Mesenchymal stem cell (in vitro differentiated cells and primary cell): ENCODE measurements around the gene CAMTA1.

Source experiments
- DNase-seq: peaks from one replicate; pipeline ENCODE4 v3.0.0-alpha.2; 2013
- H2AFZ ChIP-seq: one replicate; pipeline ENCODE4 v1.6.1; 2013; ENCODE audit warnings: low read depth, mild to moderate bottlenecking, control low read depth, inconsistent platforms, low read length, moderate library complexity
- H2AK5ac ChIP-seq: 2 replicates; pipeline ENCODE4 v1.6.1; 2013; ENCODE audit warnings: low read length, moderate library complexity, mild to moderate bottlenecking, inconsistent platforms; ENCODE audit not compliant: severe bottlenecking
- H2BK120ac ChIP-seq: one replicate; pipeline ENCODE4 v1.6.1; 2013; ENCODE audit warnings: low read depth, mild to moderate bottlenecking, inconsistent platforms, low read length, moderate library complexity
- H2BK12ac ChIP-seq, 2 experiments: one replicate each; pipeline ENCODE4 v1.6.1; 2013; ENCODE audit warnings: inconsistent platforms in 2 of 2, low read length in 2 of 2, mild to moderate bottlenecking in 2 of 2, moderate library complexity in 2 of 2, control low read depth in 1 of 2
- H2BK15ac ChIP-seq: one replicate; pipeline ENCODE4 v1.6.1; 2013; ENCODE audit warnings: mild to moderate bottlenecking, low read depth, inconsistent platforms; ENCODE audit not compliant: poor library complexity, severe bottlenecking
- H2BK5ac ChIP-seq: 2 replicates; pipeline ENCODE4 v1.6.1; 2013; ENCODE audit warnings: low read depth, mild to moderate bottlenecking, low read length, control low read depth, inconsistent platforms; ENCODE audit not compliant: poor library complexity, severe bottlenecking
- H3K14ac ChIP-seq, 2 experiments: one replicate each; pipeline ENCODE4 v1.6.1; 2013; ENCODE audit warnings: inconsistent platforms in 2 of 2, low read length in 2 of 2, control low read depth in 1 of 2, mild to moderate bottlenecking in 1 of 2, moderate library complexity in 1 of 2
- H3K18ac ChIP-seq, 2 experiments: one replicate each; pipeline ENCODE4 v1.6.1; 2013; ENCODE audit warnings: inconsistent platforms in 2 of 2, low read length in 2 of 2, control low read depth in 1 of 2, low read depth in 1 of 2, mild to moderate bottlenecking in 1 of 2
- H3K23ac ChIP-seq, 2 experiments: one replicate each; pipeline ENCODE4 v1.6.1; 2013; ENCODE audit warnings: inconsistent platforms in 2 of 2, low read length in 2 of 2, mild to moderate bottlenecking in 2 of 2, moderate library complexity in 2 of 2, control low read depth in 1 of 2
- H3K27ac ChIP-seq: 2 replicates; pipeline ENCODE4 v1.5.1; 2013; ENCODE audit warnings: mild to moderate bottlenecking, moderate library complexity, low read length, control low read depth, inconsistent platforms; ENCODE audit not compliant: poor library complexity, severe bottlenecking
- H3K27me3 ChIP-seq, 2 experiments: 2 replicates each; pipeline versions ENCODE4 v1.6.1 to v1.7.0; 2013; ENCODE audit warnings: low read length in 2 of 2, mild to moderate bottlenecking in 2 of 2, moderate library complexity in 2 of 2, control low read depth in 1 of 2, inconsistent platforms in 1 of 2; ENCODE audit not compliant: control insufficient read depth in 1 of 2, insufficient read depth in 1 of 2
- H3K36me3 ChIP-seq, 2 experiments: 2 replicates each; pipeline versions ENCODE4 v1.6.1 to v1.7.0; 2013; ENCODE audit warnings: low read length in 2 of 2, control low read depth in 1 of 2, inconsistent platforms in 1 of 2, low read depth in 1 of 2, mild to moderate bottlenecking in 1 of 2; ENCODE audit not compliant: insufficient read depth in 2 of 2, control insufficient read depth in 1 of 2
- H3K4ac ChIP-seq, 2 experiments: one replicate each; pipeline ENCODE4 v1.6.1; 2013; ENCODE audit warnings: inconsistent platforms in 2 of 2, low read length in 2 of 2, mild to moderate bottlenecking in 2 of 2, moderate library complexity in 2 of 2, control low read depth in 1 of 2, low read depth in 1 of 2
- H3K4me1 ChIP-seq: 2 replicates; pipeline ENCODE4 v1.6.1; 2013; ENCODE audit warnings: low read depth, low read length, control low read depth; ENCODE audit not compliant: control insufficient read depth, insufficient read depth
- H3K4me2 ChIP-seq: 2 replicates; pipeline ENCODE4 v1.6.1; 2013; ENCODE audit warnings: low read length, mild to moderate bottlenecking, inconsistent platforms; ENCODE audit not compliant: poor library complexity, severe bottlenecking
- H3K4me3 ChIP-seq, 2 experiments: 2 replicates each; pipeline versions ENCODE4 v1.5.1 to v1.7.0; 2013; ENCODE audit warnings: low read length in 2 of 2, mild to moderate bottlenecking in 2 of 2, control low read depth in 1 of 2, low read depth in 1 of 2; ENCODE audit not compliant: insufficient read depth in 1 of 2
- H3K79me1 ChIP-seq: replicated peaks from 2 replicates; pipeline ENCODE4 v1.6.1; 2013; ENCODE audit warnings: mild to moderate bottlenecking, control low read depth, low read length, inconsistent platforms; ENCODE audit not compliant: poor library complexity, severe bottlenecking
- H3K9ac ChIP-seq: 2 replicates; pipeline ENCODE4 v1.7.0; 2013; ENCODE audit warnings: mild to moderate bottlenecking, low read length, moderate library complexity
- H3K9me3 ChIP-seq: 2 replicates; pipeline ENCODE4 v1.7.0; 2013; ENCODE audit warnings: mild to moderate bottlenecking, low read length; ENCODE audit not compliant: control insufficient read depth
- H4K8ac ChIP-seq: one replicate; pipeline ENCODE4 v1.6.1; 2013; ENCODE audit warnings: inconsistent platforms, mild to moderate bottlenecking, low read length, moderate library complexity
- H4K91ac ChIP-seq: one replicate; pipeline ENCODE4 v1.6.1; 2013; ENCODE audit warnings: mild to moderate bottlenecking, low read length, inconsistent platforms
- WGBS: methylation state at CpG from one replicate; pipeline ENCODE4 v1.1.7; 2013; ENCODE audit warnings: mixed read lengths; 5-methylcytosine and 5-hydroxymethylcytosine counted together

Gene CAMTA1

DNA sequence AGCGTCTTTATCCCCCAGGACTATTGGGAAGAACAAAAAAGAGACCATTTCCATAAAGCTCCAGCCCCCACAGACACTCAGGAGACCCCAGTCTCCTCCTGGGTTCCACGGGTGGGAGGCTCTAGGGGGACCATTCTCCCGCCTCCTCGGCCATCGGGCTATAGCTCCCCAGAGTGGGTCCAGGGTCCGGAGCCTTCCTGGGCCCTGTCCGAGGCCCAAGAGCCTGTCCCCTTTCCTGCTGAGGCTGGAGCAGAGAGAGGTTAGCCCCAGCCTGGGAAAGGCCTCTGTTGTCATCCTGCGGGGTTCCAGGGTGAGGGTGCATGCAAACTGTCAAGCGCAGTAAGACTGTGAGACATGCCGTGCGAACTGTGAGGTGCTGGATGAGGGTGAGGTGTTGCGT lies 166.3 kb downstream of the CAMTA1 start:
- Histone ChIP-seq H3K4ac (no peak overlapping the region), H3K79me1 (no peaks in the 10 kb centered on the region), H2BK12ac (no peak overlapping the region), H3K14ac (no peak overlapping the region), H3K4me2 (no peak overlapping the region), H2BK120ac (no peak overlapping the region), H2BK15ac (no peak overlapping the region), H2BK5ac (no peak overlapping the region), H3K9ac (no peak overlapping the region), H2AK5ac (no peak overlapping the region), H3K4me1 (peaks cover 4% of the 10 kb centered on the region), H3K18ac (no peak overlapping the region), H3K9me3 (no peaks in the 10 kb centered on the region), H3K4me3 (no peak overlapping the region), H4K91ac (no peak overlapping the region), H3K23ac (no peak overlapping the region), H3K36me3 (peaks cover 0 to 3% of the 10 kb centered on the region in 2 experiments), H2AFZ (no peak overlapping the region), H3K27me3 (peaks cover 25 to 42% of the 10 kb centered on the region in 2 experiments), H4K8ac (no peak overlapping the region), H3K27ac (no peak overlapping the region)
- DNase-seq: no peak
- WGBS: 92% methylated on average over 10 of the region's 12 CpGs

DNA sequence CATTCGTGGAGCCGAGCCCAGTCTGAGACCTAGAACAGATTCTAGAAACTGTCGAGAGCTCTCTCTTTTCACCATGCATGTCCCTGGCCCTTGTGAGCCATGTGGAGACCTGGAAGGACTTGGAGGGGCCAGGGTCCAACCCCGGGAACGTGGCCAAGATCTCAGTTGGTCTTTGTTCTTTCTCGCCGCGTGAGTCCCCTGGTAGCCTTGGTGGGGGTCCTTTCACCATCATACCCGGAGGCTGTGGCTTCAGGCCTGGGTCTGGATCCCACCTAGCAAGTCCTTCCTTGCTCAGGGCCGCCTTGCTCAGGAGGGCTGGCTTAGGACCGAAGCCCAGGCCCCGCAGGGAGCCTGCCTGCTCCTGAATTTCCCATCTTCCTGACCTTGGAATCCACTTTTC lies 168.0 kb downstream of the CAMTA1 start:
- Histone ChIP-seq H3K79me1 (peaks cover 2% of the 10 kb centered on the region), H3K4ac (no peak overlapping the region), H2BK15ac (no peak overlapping the region), H4K91ac (no peak overlapping the region), H3K4me3 (no peak overlapping the region), H2AFZ (no peak overlapping the region), H2BK5ac (no peak overlapping the region), H3K18ac (no peak overlapping the region), H3K14ac (no peak overlapping the region), H4K8ac (no peak overlapping the region), H2BK12ac (no peak overlapping the region), H2AK5ac (no peak overlapping the region), H3K4me2 (no peak overlapping the region), H3K27ac (no peak overlapping the region), H2BK120ac (no peak overlapping the region), H3K27me3 (peaks cover 40 to 57% of the 10 kb centered on the region in 2 experiments), H3K4me1 (peaks cover 4% of the 10 kb centered on the region), H3K9me3 (no peaks in the 10 kb centered on the region), H3K36me3 (peaks cover 0 to 3% of the 10 kb centered on the region in 2 experiments), H3K23ac (no peak overlapping the region), H3K9ac (no peak overlapping the region)
- 90% methylated on average over 9 of the region's 12 CpGs for WGBS
- DNase-seq: no peak

DNA sequence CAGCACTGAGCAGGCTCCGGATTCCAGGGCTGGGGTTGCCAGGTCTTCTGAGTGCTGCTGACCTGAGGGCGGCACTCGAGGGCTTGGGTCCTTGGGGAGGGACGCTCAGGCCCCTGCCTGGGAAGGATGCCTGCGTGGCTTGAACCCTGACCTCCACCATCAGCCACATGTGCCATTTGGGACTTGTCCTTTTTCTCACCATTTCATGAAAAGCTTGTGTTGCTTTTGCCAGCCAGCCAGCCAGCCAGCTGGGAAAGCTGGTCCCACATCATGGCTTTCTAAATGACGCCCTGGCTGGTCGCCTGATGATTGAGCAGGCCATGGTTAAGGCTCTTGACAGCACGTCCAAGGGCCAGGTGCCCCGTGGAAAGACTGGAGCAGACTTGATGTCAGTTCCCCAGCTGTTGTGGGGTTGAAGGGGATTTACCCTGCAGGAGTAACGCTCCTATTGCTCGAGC lies 168.7 kb downstream of the CAMTA1 start:
- Histone ChIP-seq H3K4me2 (no peak overlapping the region), H3K14ac (no peak overlapping the region), H3K27me3 (peaks cover 40 to 57% of the 10 kb centered on the region in 2 experiments), H4K91ac (no peak overlapping the region), H3K23ac (no peak overlapping the region), H3K4me1 (peaks cover 4% of the 10 kb centered on the region), H3K9me3 (no peaks in the 10 kb centered on the region), H2AK5ac (no peak overlapping the region), H3K79me1 (peaks cover 2% of the 10 kb centered on the region), H3K9ac (no peak overlapping the region), H2BK15ac (no peak overlapping the region), H2BK5ac (no peak overlapping the region), H2BK12ac (no peak overlapping the region), H3K4me3 (no peak overlapping the region), H3K18ac (no peak overlapping the region), H2BK120ac (no peak overlapping the region), H2AFZ (no peak overlapping the region), H3K4ac (no peak overlapping the region), H4K8ac (no peak overlapping the region), H3K36me3 (peaks cover 0 to 3% of the 10 kb centered on the region in 2 experiments), H3K27ac (no peak overlapping the region)
- WGBS: 78% methylated on average over 11 of the region's 11 CpGs
- no peak for DNase-seq

DNA sequence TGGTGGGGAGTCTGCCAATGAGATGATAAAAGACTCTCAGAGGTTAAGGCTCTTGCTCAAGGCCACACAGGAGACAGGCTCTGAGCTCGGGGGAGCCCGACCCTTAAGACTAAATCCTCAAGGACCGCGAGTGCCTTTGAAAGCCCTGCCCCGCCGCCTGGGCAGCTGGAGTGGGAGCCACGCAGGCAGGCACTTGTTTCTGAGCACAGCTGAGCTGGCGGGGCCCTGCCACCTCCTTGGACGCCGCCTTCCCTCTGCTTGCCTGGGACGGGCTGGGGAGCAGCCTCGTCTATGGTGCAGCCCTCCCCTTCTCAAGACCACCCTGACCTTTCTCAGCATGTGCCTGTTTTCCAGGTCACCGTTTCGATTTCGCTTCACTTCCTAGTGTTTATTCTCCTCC lies 169.3 kb downstream of the CAMTA1 start:
- Histone ChIP-seq H3K4me2 (no peak overlapping the region), H2AK5ac (no peak overlapping the region), H3K27ac (no peak overlapping the region), H3K14ac (no peak overlapping the region), H3K23ac (no peak overlapping the region), H4K8ac (no peak overlapping the region), H3K9me3 (no peaks in the 10 kb centered on the region), H3K18ac (no peak overlapping the region), H3K9ac (no peak overlapping the region), H2BK12ac (no peak overlapping the region), H3K4ac (no peak overlapping the region), H3K4me1 (peaks cover 4% of the 10 kb centered on the region), H4K91ac (no peak overlapping the region), H3K79me1 (peaks cover 2% of the 10 kb centered on the region), H3K4me3 (no peak overlapping the region), H2BK15ac (no peak overlapping the region), H2BK5ac (no peak overlapping the region), H2BK120ac (no peak overlapping the region), H2AFZ (no peak overlapping the region), H3K36me3 (peaks cover 0 to 3% of the 10 kb centered on the region in 2 experiments), H3K27me3 (peaks cover 40 to 57% of the 10 kb centered on the region in 2 experiments)
- no peak for DNase-seq
- 78% methylated on average over 15 of the region's 15 CpGs for WGBS
